ENCODE results near the gene NTM.
A peak's percentile ranks its signal among the peaks of the same experiment; 100 is the strongest.

Gene NTM

GRCh38 chr11:132206993-132207392, 836.6 kb downstream of the NTM start:
- no peak for DNase-seq

- DNase-seq: no peak
These were observed 838.2 kb downstream of the NTM start for GRCh38 chr11:132208477-132209055.

GRCh38 chr11:132211479-132211878, 841.1 kb downstream of the NTM start:
- no peak for DNase-seq

- DNase-seq: no peak
These were observed 847.4 kb downstream of the NTM start for GRCh38 chr11:132217856-132218255.

GRCh38 chr11:132220474-132220873, 850.1 kb downstream of the NTM start:
- DNase-seq: no peak

GRCh38 chr11:132222345-132222744, 851.9 kb downstream of the NTM start:
- no peak for DNase-seq

GRCh38 chr11:132226522-132226921, 856.1 kb downstream of the NTM start:
- DNase-seq: no peak

- DNase-seq: no peak
These were observed 858.4 kb downstream of the NTM start for GRCh38 chr11:132228746-132229325.

GRCh38 chr11:132231656-132232347, 861.4 kb downstream of the NTM start:
- DNase-seq: no peak

GRCh38 chr11:132234878-132235277, 864.5 kb downstream of the NTM start:
- DNase-seq: no peak

GRCh38 chr11:132237781-132238180, 867.4 kb downstream of the NTM start:
- DNase-seq: no peak

GRCh38 chr11:132238331-132238866, 868.0 kb downstream of the NTM start:
- DNase-seq: no peak

GRCh38 chr11:132240374-132240773, 870.0 kb downstream of the NTM start:
- no peak for DNase-seq

- DNase-seq: no peak
These were observed 872.2 kb downstream of the NTM start for GRCh38 chr11:132242632-132243031.

GRCh38 chr11:132244846-132245245, 874.4 kb downstream of the NTM start:
- DNase-seq: peak; percentile 16

GRCh38 chr11:132245403-132246385, 875.3 kb downstream of the NTM start:
- DNase-seq: no peak

GRCh38 chr11:132248580-132248979, 878.2 kb downstream of the NTM start:
- no peak for DNase-seq

GRCh38 chr11:132249256-132249655, 878.8 kb downstream of the NTM start:
- no peak for DNase-seq

- DNase-seq: peak; percentile 28
These were observed 880.6 kb downstream of the NTM start for GRCh38 chr11:132251061-132251460.

- no peak for DNase-seq
These were observed 883.3 kb downstream of the NTM start for GRCh38 chr11:132253469-132254264.

- DNase-seq: no peak
These were observed 884.5 kb downstream of the NTM start for GRCh38 chr11:132254906-132255305.
